CD4-positive, CD25-positive, alpha-beta regulatory T cell (primary cell): ENCODE measurements around the gene THOC5. TPM values are rescaled to one million over a fixed set of nuclear protein-coding genes. Genes with fewer than 3 reads are reported as not detected.
"Not testable (repeated sequence)": the region's sequence is repeated elsewhere in the genome, so short reads cannot be mapped to it uniquely, and the experiment has no call there.

Source experiments
- ATAC-seq, 2 donors: fragments of 150-1000 bp; cut with Tn5 transposase; one replicate each; pipeline ENCODE4 v1.10.0; 2021; ENCODE audit warnings: low read depth in 2 of 2, moderate number of reproducible peaks in 2 of 2, moderate library complexity in 1 of 2
- DNase-seq, 3 donors: peaks; one replicate each; pipeline versions ENCODE4 v3.0.0 to v3.0.0-alpha.2; 2012 to 2022; ENCODE audit warnings: mixed read lengths in 1 of 3
- H3K27ac ChIP-seq: one replicate; pipeline ENCODE4 v1.7.0; 2013; ENCODE audit warnings: mild to moderate bottlenecking, low read length; ENCODE audit not compliant: insufficient read depth, poor library complexity, severe bottlenecking
- H3K27me3 ChIP-seq: one replicate; pipeline ENCODE4 v1.7.0; 2013; ENCODE audit warnings: low read length; ENCODE audit not compliant: control insufficient read depth, insufficient read depth
- H3K36me3 ChIP-seq: one replicate; pipeline ENCODE4 v1.7.0; 2013; ENCODE audit warnings: mild to moderate bottlenecking, low read length, moderate library complexity; ENCODE audit not compliant: control insufficient read depth, insufficient read depth
- H3K4me1 ChIP-seq: 2 replicates; pipeline ENCODE4 v1.7.0; 2013; ENCODE audit warnings: mild to moderate bottlenecking, low read length; ENCODE audit not compliant: insufficient read depth, control insufficient read depth, poor library complexity, severe bottlenecking
- H3K4me3 ChIP-seq: one replicate; pipeline ENCODE4 v1.7.0; 2013; ENCODE audit warnings: low read depth, mild to moderate bottlenecking, low read length, moderate library complexity
- H3K9me3 ChIP-seq, 2 experiments: 1 replicate in 1 of 2; 2 replicates in 1 of 2; pipeline ENCODE4 v1.7.0; 2013; ENCODE audit warnings: low read length in 2 of 2, mild to moderate bottlenecking in 1 of 2, moderate library complexity in 1 of 2; ENCODE audit not compliant: control insufficient read depth in 2 of 2
- H3K27ac Mint-ChIP-seq, 3 donors: one replicate each; pipeline ENCODE4 v1.8.0; 2020 to 2022; ENCODE audit warnings: mild to moderate bottlenecking in 3 of 3, mixed read lengths in 3 of 3, moderate library complexity in 2 of 3
- H3K27me3 Mint-ChIP-seq: one replicate; pipeline ENCODE4 v1.8.0; 2022; ENCODE audit warnings: mild to moderate bottlenecking, mixed read lengths
- H3K36me3 Mint-ChIP-seq: one replicate; pipeline ENCODE4 v1.8.0; 2020; ENCODE audit warnings: mixed read lengths
- H3K4me1 Mint-ChIP-seq, 4 donors: one replicate each; pipeline ENCODE4 v1.8.0; 2020 to 2022; ENCODE audit warnings: mixed read lengths in 4 of 4, mild to moderate bottlenecking in 1 of 4
- H3K4me3 Mint-ChIP-seq, 4 donors: one replicate each; pipeline ENCODE4 v1.8.0; 2020 to 2022; ENCODE audit warnings: mild to moderate bottlenecking in 4 of 4, mixed read lengths in 4 of 4, moderate library complexity in 3 of 4
- H3K9me3 Mint-ChIP-seq, 7 donors: one replicate each; pipeline ENCODE4 v1.8.0; 2020 to 2022; ENCODE audit warnings: mixed read lengths in 7 of 7, mild to moderate bottlenecking in 3 of 7, moderate library complexity in 2 of 7
- polyA plus RNA-seq, 4 donors: library from polyadenylated mRNA; unstranded; fragments of 300-500 nt; fragmentation: Illumina TruSeq; gene quantifications; one replicate each; pipeline ENCODE4 v1.2.3, GENCODE V29; 2021
- total RNA-seq: library from RNA; stranded (reverse); gene quantifications from one replicate; pipeline ENCODE4 v1.2.3, GENCODE V29; 2022

Gene THOC5
- total and polyA plus RNA-seq, 5 donors from 2014 or later = 27.8 to 54.0 (median 32.5) TPM

GRCh38 chr22:29570456-29570855 is 16.9 kb upstream of the THOC5 start:
- Histone ChIP-seq H3K27me3 (no peaks in the 10 kb centered on the region), H3K9me3 (no peaks in the 10 kb centered on the region), H3K4me3 (no peak overlapping the region), H3K36me3 (peaks cover 16% of the 10 kb centered on the region), H3K27ac (no peak overlapping the region), H3K4me1 (no peaks in the 10 kb centered on the region)
- peaks cover 23% of the 10 kb centered on the region for H3K36me3 Mint-ChIP-seq
- no peaks in the 10 kb centered on the region for H3K9me3 Mint-ChIP-seq
- peaks cover 4% of the 10 kb centered on the region for H3K27me3 Mint-ChIP-seq
- no peak for ATAC-seq
- peaks cover 0 to 7% (median 2%) of the 10 kb centered on the region in 4 donors for H3K4me1 Mint-ChIP-seq
- DNase-seq = no peak
- H3K4me3 Mint-ChIP-seq = no peak overlapping the region
- no peak overlapping the region for H3K27ac Mint-ChIP-seq

DNA sequence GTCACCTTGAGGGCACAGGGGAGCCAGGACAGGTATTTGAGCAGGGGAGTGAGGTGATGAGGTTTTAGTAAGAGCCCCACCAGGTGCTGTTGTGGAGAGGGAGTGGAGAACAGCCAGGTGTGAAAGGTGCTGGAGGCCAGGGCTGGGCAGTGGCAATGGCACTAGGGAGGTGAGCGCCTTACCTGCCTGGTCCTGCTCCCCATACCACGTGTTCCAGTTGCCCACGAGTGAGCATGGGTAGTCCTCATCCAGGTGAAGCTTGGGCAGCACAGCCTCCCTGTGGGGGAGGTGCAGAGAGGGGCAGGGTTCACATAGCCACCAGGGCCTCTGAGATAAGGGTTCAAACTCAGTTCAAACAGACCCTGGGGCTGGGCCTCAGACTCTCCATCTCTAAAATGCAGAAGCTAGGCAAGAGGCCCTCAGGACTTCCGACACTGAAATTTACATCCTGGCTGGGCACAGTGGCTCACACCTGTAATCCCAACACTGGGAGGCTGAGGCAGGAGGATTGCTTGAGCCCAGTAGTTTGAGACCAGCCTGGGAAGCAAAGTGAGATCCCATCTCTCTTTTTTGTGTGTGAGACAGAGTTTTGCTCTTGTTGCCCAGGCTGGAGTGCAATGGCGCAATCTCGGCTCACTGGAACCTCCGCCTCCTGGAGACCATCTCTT is 15.6 kb upstream of the THOC5 start:
- no peak overlapping the region for H3K4me3 Mint-ChIP-seq
- Histone ChIP-seq H3K36me3 (peaks cover 16% of the 10 kb centered on the region), H3K4me3 (no peak overlapping the region), H3K9me3 (no peaks in the 10 kb centered on the region), H3K27ac (no peak overlapping the region), H3K27me3 (no peaks in the 10 kb centered on the region), H3K4me1 (no peaks in the 10 kb centered on the region)
- no peaks in the 10 kb centered on the region for H3K9me3 Mint-ChIP-seq
- DNase-seq = no peak
- peaks cover 4% of the 10 kb centered on the region for H3K27me3 Mint-ChIP-seq
- peaks cover 25% of the 10 kb centered on the region for H3K36me3 Mint-ChIP-seq
- ATAC-seq = no peak
- H3K4me1 Mint-ChIP-seq = peaks cover 0 to 4% (median 0%) of the 10 kb centered on the region in 4 donors
- H3K27ac Mint-ChIP-seq = peak overlapping the region in 2 of 3 donors; percentile 10 to 63

GRCh38 chr22:29567338-29567737 is 13.8 kb upstream of the THOC5 start:
- Mint-ChIP-seq H3K36me3 (peaks cover 33% of the 10 kb centered on the region), H3K27ac (no peak overlapping the region), H3K4me1 (peaks cover 0 to 4% (median 0%) of the 10 kb centered on the region in 4 donors), H3K9me3 (no peaks in the 10 kb centered on the region), H3K27me3 (peaks cover under 1% of the 10 kb centered on the region), H3K4me3 (no peak overlapping the region)
- DNase-seq (no peak), ATAC-seq (no peak)
- no peaks in the 10 kb centered on the region for H3K4me1 ChIP-seq
- no peak overlapping the region for H3K4me3 ChIP-seq
- H3K27ac ChIP-seq = no peak overlapping the region
- no peaks in the 10 kb centered on the region for H3K27me3 ChIP-seq
- no peaks in the 10 kb centered on the region for H3K9me3 ChIP-seq
- H3K36me3 ChIP-seq = peaks cover 16% of the 10 kb centered on the region

DNA sequence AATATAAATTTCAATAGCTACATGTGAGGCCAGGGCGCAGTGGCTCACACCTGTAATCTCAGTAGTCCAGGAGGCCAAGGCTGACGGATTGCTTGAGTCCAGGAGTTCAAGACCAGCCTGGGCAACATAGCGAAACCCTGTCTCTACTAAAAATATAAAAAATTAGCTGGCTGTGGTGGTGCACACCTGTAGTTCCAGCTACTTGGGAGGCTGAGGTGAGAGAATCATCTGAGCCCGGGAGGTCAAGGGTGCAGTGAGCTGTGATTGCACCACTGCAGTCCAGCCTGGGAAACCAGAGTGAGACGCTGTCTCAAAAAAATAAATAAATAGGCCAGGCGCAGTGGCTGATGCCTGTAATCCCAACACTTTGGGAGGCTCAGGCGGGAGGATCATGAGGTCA is 13.0 kb upstream of the THOC5 start:
- H3K36me3 ChIP-seq = peaks cover 19% of the 10 kb centered on the region
- H3K4me3 Mint-ChIP-seq, H3K4me1 Mint-ChIP-seq, H3K4me3 ChIP-seq, H3K27me3 ChIP-seq, ATAC-seq, H3K27ac ChIP-seq, H3K9me3 ChIP-seq, H3K27me3 Mint-ChIP-seq, DNase-seq, H3K4me1 ChIP-seq, H3K9me3 Mint-ChIP-seq, H3K27ac Mint-ChIP-seq: not testable (repeated sequence)
- H3K36me3 Mint-ChIP-seq = peaks cover 36% of the 10 kb centered on the region

DNA sequence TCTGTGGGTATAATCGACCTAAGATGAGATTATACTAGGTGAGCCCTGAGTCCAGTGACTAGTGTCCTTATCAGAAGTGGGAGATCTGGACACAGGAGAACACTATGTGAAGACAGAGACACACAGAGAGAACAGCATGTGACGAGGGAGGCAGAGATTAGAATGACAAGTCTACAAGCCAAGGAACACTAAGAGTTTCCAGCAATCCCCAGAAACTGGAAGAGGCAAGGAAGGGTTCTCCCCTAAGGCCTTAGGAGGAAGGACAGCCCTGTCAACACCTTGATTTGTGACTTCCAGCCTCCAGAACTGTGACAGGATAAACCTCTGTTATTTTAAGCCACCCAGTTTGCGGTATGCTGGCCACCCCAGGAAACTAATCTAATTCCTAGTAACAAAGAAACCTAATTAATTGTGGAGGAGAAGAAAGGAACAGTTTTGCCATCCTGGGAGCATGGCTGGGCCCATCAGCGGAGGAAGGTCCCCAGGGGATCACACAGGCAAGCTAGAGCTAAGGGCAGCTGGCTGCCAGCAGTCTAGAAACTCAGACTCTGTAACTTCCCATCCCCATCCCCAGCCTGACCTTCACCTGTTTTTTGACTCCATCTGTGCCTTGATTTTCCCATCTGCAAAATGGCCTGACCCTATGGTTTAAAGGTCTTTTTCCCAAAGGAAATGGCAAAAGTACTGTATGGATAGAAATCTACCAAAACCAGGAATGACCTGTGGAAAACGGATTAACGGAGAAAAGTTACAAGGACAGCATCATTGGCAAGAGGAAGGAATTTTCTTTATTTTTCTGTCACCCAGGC is 10.3 kb upstream of the THOC5 start:
- Histone ChIP-seq H3K36me3 (peaks cover 36% of the 10 kb centered on the region), H3K27ac (no peak overlapping the region), H3K4me3 (no peak overlapping the region), H3K9me3 (no peaks in the 10 kb centered on the region), H3K4me1 (no peaks in the 10 kb centered on the region), H3K27me3 (no peaks in the 10 kb centered on the region)
- Mint-ChIP-seq H3K36me3 (peaks cover 44% of the 10 kb centered on the region), H3K27me3 (no peaks in the 10 kb centered on the region), H3K4me3 (no peak overlapping the region), H3K27ac (no peak overlapping the region), H3K4me1 (peaks cover 0 to 2% (median 0%) of the 10 kb centered on the region in 4 donors), H3K9me3 (no peaks in the 10 kb centered on the region)
- no peak for ATAC-seq
- DNase-seq = no peak

GRCh38 chr22:29559853-29560252 is 6.3 kb upstream of the THOC5 start:
- no peak overlapping the region for H3K4me3 Mint-ChIP-seq
- Histone ChIP-seq H3K4me1 (no peaks in the 10 kb centered on the region), H3K27ac (no peak overlapping the region), H3K27me3 (no peaks in the 10 kb centered on the region), H3K4me3 (no peak overlapping the region), H3K9me3 (no peaks in the 10 kb centered on the region), H3K36me3 (peaks cover 46% of the 10 kb centered on the region)
- DNase-seq (no peak), ATAC-seq (no peak)
- no peaks in the 10 kb centered on the region for H3K9me3 Mint-ChIP-seq
- peaks cover 0 to 5% (median 1%) of the 10 kb centered on the region in 4 donors for H3K4me1 Mint-ChIP-seq
- H3K36me3 Mint-ChIP-seq = peaks cover 52% of the 10 kb centered on the region
- H3K27me3 Mint-ChIP-seq = no peaks in the 10 kb centered on the region
- peak overlapping the region in 1 of 3 donors; percentile 70 for H3K27ac Mint-ChIP-seq

DNA sequence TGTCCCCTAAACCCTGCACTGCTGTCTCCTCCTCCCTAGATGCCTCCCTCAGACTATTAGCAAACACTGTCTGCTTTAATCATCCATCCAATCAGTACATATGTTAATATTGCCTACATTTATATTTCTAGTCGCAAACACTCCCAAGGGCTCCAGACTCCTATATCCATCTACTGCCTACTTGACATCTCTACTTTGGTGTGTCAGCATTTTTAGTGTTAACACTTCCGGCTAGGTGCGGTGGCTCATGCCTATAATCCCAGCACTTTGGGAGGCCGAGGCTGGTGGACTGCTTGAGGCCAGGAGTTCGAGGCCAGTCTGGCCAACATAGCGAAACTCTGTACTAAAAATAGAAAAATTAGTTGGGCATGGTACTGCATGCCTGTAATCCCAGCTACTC is 5.5 kb upstream of the THOC5 start:
- Mint-ChIP-seq H3K9me3 (no peaks in the 10 kb centered on the region), H3K27me3 (no peaks in the 10 kb centered on the region), H3K36me3 (peaks cover 49% of the 10 kb centered on the region), H3K27ac (no peak overlapping the region), H3K4me1 (peaks cover 0 to 10% (median 1%) of the 10 kb centered on the region in 4 donors), H3K4me3 (peak overlapping the region in 1 of 4 donors; percentile 62)
- Histone ChIP-seq H3K27ac (no peak overlapping the region), H3K27me3 (no peaks in the 10 kb centered on the region), H3K9me3 (no peaks in the 10 kb centered on the region), H3K4me3 (no peak overlapping the region), H3K36me3 (peaks cover 46% of the 10 kb centered on the region), H3K4me1 (peaks cover 4% of the 10 kb centered on the region)
- ATAC-seq (no peak), DNase-seq (no peak)
